Neural crest cell (in vitro differentiated cells): ENCODE results near the gene SPDYE2B. TPM values are rescaled to one million over a fixed set of nuclear protein-coding genes. Genes with fewer than 3 reads are reported as not detected.
"Not testable (repeated sequence)": the region's sequence is repeated elsewhere in the genome, so short reads cannot be mapped to it uniquely, and the experiment has no call there.

ENCODE experiments used
- DNase-seq: peaks from one replicate; pipeline ENCODE4 v3.0.0; 2021; ENCODE audit warnings: low read depth, mixed read lengths, low spot score
- H3K27ac Mint-ChIP-seq: one replicate; pipeline ENCODE4 v1.8.0; 2021; ENCODE audit warnings: mild to moderate bottlenecking, mixed read lengths; ENCODE audit not compliant: unreplicated experiment
- H3K27me3 Mint-ChIP-seq: 2 replicates; pipeline ENCODE4 v1.8.0; 2021; ENCODE audit warnings: low read depth, mild to moderate bottlenecking, mixed read lengths
- H3K36me3 Mint-ChIP-seq: 2 replicates; pipeline ENCODE4 v1.8.0; 2021; ENCODE audit warnings: low read depth, mild to moderate bottlenecking, mixed read lengths
- H3K4me1 Mint-ChIP-seq: 2 replicates; pipeline ENCODE4 v1.8.0; 2021; ENCODE audit warnings: mixed read lengths
- H3K4me3 Mint-ChIP-seq: one replicate; pipeline ENCODE4 v1.8.0; 2021; ENCODE audit warnings: mild to moderate bottlenecking, mixed read lengths
- H3K9me3 Mint-ChIP-seq: 2 replicates; pipeline ENCODE4 v1.8.0; 2021; ENCODE audit warnings: mixed read lengths
- long read RNA-seq: library from polyadenylated mRNA; unstranded; transcript quantifications from one replicate; pipeline ENCODE4 v2.0.0, GENCODE V29; 2020
- total RNA-seq: library from RNA; stranded (reverse); gene quantifications from 2 replicates; pipeline ENCODE4 v1.2.1, GENCODE V29; 2021

The SPDYE2B gene, protein sequence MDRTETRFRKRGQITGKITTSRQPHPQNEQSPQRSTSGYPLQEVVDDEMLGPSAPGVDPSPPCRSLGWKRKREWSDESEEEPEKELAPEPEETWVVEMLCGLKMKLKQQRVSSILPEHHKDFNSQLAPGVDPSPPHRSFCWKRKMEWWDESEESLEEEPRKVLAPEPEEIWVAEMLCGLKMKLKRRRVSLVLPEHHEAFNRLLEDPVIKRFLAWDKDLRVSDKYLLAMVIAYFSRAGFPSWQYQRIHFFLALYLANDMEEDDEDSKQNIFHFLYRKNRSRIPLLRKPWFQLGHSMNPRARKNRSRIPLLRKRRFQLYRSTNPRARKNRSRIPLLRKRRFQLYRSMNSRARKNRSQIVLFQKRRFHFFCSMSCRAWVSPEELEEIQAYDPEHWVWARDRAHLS
- total RNA-seq = not detected in 2 replicates
- long read RNA-seq, partial matches to known transcripts = 0 of 3 reads
- long read RNA-seq, other reads (novel, unspliced or antisense) = 3 of 3 reads

- not testable (repeated sequence) for H3K4me3 Mint-ChIP-seq, H3K27ac Mint-ChIP-seq, DNase-seq, H3K27me3 Mint-ChIP-seq, H3K36me3 Mint-ChIP-seq, H3K9me3 Mint-ChIP-seq, H3K4me1 Mint-ChIP-seq
Observed at GRCh38 chr7:102649924-102650323, at the start of gene SPDYE2B. SPDYE2B (plus strand) TSS chr7:102650319; CDS start chr7:102652349, 2,030 bp downstream.

DNA sequence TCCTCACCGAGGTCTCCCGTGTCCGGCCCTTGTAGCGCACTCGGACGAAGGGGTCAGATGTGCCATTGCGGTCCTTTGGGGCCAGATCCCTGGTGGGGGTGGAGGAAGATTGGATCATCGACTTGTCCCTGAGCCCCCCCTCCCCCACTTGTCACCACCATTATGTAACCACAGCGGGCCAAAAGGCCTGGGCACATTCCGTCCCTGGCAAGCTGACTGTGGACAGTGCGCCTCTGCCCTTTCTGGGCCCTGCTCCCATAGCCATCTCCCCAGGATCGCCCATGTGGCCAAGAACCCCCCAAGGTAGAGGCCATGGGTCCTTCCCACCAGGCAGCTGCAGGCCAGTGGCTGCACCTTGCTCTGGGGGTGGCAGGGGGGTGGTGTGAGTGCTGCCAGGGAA, 47.8 kb upstream of the SPDYE2B start:
- H3K4me3 Mint-ChIP-seq, H3K9me3 Mint-ChIP-seq: not testable (repeated sequence)

DNA sequence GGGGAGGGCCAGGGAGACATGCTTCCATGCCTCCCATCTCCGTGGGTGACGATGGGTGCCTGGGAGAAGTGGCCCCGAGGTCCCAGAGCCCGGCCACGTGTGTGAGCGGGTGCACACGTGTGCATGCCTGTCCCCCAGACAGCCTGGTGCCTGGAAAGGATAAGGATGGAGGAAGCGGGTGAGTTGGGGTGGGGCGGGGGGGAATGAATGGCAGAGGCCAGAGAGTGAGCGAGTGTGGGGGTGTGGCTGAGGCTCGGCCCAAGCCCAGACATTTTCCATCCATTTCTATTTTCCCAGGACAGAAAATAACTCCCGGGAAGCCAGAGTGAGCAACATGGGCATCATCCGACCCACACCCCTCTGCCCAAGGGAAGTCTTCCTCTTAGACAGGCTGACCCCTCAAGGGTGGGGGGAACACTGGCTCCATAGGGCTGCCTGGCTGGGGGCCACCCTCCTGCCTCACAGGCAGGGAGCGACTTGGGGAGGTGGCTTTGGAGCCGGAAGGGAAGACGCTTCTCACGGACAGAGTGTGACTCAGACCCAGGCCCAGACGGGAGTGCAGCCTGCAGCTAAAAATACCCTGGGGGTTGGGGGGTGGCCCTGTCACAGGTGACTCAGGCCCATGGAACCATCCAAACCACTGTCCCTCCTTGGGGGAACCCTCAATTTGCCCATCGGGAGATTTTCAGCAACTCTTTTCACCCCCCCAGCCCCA, 45.5 kb upstream of the SPDYE2B start:
- H3K27ac Mint-ChIP-seq = not testable (repeated sequence)

More for the DNA sequence above, 47.8 kb upstream of the SPDYE2B start:
- not testable (repeated sequence) for H3K27ac Mint-ChIP-seq, H3K4me1 Mint-ChIP-seq, H3K36me3 Mint-ChIP-seq, H3K27me3 Mint-ChIP-seq, DNase-seq

GRCh38 chr7:102606848-102607247, 43.3 kb upstream of the SPDYE2B start:
- H3K27ac Mint-ChIP-seq, H3K4me3 Mint-ChIP-seq, H3K36me3 Mint-ChIP-seq, DNase-seq, H3K4me1 Mint-ChIP-seq, H3K9me3 Mint-ChIP-seq, H3K27me3 Mint-ChIP-seq: not testable (repeated sequence)

More for the DNA sequence above, 45.5 kb upstream of the SPDYE2B start:
- not testable (repeated sequence) for H3K4me1 Mint-ChIP-seq, DNase-seq, H3K36me3 Mint-ChIP-seq, H3K4me3 Mint-ChIP-seq, H3K9me3 Mint-ChIP-seq, H3K27me3 Mint-ChIP-seq

DNA sequence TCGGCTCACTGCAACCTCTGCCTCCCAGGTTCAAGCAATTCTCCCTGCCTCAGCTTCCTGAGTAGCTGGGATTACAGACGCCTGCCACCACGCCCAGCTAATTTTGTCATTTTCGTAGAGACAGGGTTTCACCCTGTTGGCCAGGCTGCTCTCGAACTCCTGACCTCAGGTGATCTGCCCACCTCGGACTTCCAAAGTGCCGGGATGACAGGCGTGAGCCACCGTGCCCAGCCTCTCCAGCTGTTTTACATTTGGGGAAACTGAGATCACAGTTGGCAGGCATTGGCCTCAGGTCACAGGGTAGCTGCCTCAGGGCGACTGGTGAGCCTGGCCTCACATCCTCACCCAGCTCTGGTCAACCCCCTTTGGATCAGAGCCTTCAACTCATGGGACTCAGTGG, 40.4 kb upstream of the SPDYE2B start:
- not testable (repeated sequence) for H3K4me1 Mint-ChIP-seq, H3K36me3 Mint-ChIP-seq, DNase-seq, H3K27me3 Mint-ChIP-seq, H3K4me3 Mint-ChIP-seq, H3K9me3 Mint-ChIP-seq, H3K27ac Mint-ChIP-seq

GRCh38 chr7:102610441-102610840, 39.7 kb upstream of the SPDYE2B start:
- H3K4me3 Mint-ChIP-seq, H3K9me3 Mint-ChIP-seq, H3K4me1 Mint-ChIP-seq, H3K36me3 Mint-ChIP-seq, H3K27ac Mint-ChIP-seq, DNase-seq, H3K27me3 Mint-ChIP-seq: not testable (repeated sequence)

GRCh38 chr7:102611013-102611674, 39.0 kb upstream of the SPDYE2B start:
- DNase-seq, H3K4me3 Mint-ChIP-seq, H3K36me3 Mint-ChIP-seq, H3K27me3 Mint-ChIP-seq, H3K27ac Mint-ChIP-seq, H3K4me1 Mint-ChIP-seq, H3K9me3 Mint-ChIP-seq: not testable (repeated sequence)

GRCh38 chr7:102611675-102612325, 38.3 kb upstream of the SPDYE2B start:
- H3K36me3 Mint-ChIP-seq, H3K27me3 Mint-ChIP-seq, DNase-seq, H3K4me3 Mint-ChIP-seq, H3K27ac Mint-ChIP-seq, H3K9me3 Mint-ChIP-seq, H3K4me1 Mint-ChIP-seq: not testable (repeated sequence)

- not testable (repeated sequence) for H3K36me3 Mint-ChIP-seq, H3K9me3 Mint-ChIP-seq, H3K27me3 Mint-ChIP-seq, H3K27ac Mint-ChIP-seq, H3K4me3 Mint-ChIP-seq, H3K4me1 Mint-ChIP-seq, DNase-seq
Observed at GRCh38 chr7:102613575-102614345, 36.4 kb upstream of the SPDYE2B start.

GRCh38 chr7:102614346-102614697, 35.8 kb upstream of the SPDYE2B start:
- H3K27ac Mint-ChIP-seq, H3K36me3 Mint-ChIP-seq, H3K4me3 Mint-ChIP-seq, DNase-seq, H3K4me1 Mint-ChIP-seq, H3K9me3 Mint-ChIP-seq, H3K27me3 Mint-ChIP-seq: not testable (repeated sequence)

DNA sequence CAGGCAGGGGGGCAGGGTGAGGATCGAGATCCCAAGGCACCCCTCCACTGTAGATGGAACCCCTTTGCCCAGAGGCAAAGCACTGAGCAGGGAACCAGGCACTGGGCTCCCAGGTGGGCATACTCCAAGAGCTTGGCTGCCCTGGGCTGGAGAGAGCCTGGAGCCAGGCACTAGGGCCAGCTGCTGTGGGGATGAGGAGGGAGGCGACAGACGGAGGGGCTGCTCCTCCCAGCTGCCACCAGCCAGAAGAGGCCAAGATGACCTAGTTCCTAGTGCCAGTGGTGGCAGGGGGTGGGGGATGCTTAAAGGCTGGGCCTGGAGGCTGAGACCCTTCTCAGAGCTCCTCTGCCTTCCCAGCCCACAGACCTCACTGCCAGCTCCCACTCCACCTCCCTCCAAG, 35.2 kb upstream of the SPDYE2B start:
- H3K9me3 Mint-ChIP-seq, H3K27ac Mint-ChIP-seq, H3K27me3 Mint-ChIP-seq, H3K4me3 Mint-ChIP-seq, H3K4me1 Mint-ChIP-seq, H3K36me3 Mint-ChIP-seq, DNase-seq: not testable (repeated sequence)

- H3K27ac Mint-ChIP-seq, H3K4me3 Mint-ChIP-seq, H3K9me3 Mint-ChIP-seq, H3K27me3 Mint-ChIP-seq, H3K4me1 Mint-ChIP-seq, H3K36me3 Mint-ChIP-seq, DNase-seq: not testable (repeated sequence)
Observed at GRCh38 chr7:102615930-102616329, 34.2 kb upstream of the SPDYE2B start.
